Thoracic aorta (tissue), 2 donors: Measurements from ENCODE around the gene DRG2. TPM values are rescaled to one million over a fixed set of nuclear protein-coding genes. Genes with fewer than 3 reads are reported as not detected.

Experiments used
- ATAC-seq: fragments of 150-250 bp; one replicate; pipeline ENCODE4 v1.8.0; 2017; ENCODE audit warnings: low read depth; ENCODE audit not compliant: insufficient number of reproducible peaks, low FRiP score
- DNase-seq: peaks from one replicate; pipeline ENCODE4 v3.0.0-alpha.2; 2020; ENCODE audit warnings: low spot score
- H3K27ac ChIP-seq, 2 donors: fragments of 200-600 bp; sonication (generic); 1 replicate in 1 of 2; 2 replicates in 1 of 2; pipeline ENCODE4 v1.5.1; 2016; ENCODE audit warnings: mild to moderate bottlenecking in 2 of 2, moderate library complexity in 2 of 2
- H3K27me3 ChIP-seq: fragments of 200-600 bp; sonication (generic); replicated peaks from 2 replicates; pipeline ENCODE4 v1.6.0; 2016; ENCODE audit warnings: mild to moderate bottlenecking; ENCODE audit not compliant: insufficient read depth
- H3K36me3 ChIP-seq: fragments of 200-600 bp; sonication (generic); one replicate; pipeline ENCODE4 v1.5.1; 2016
- H3K4me1 ChIP-seq, 2 donors: fragments of 200-600 bp; sonication (generic); 1 replicate in 1 of 2; 2 replicates in 1 of 2; pipeline versions ENCODE4 v1.5.1 to v1.6.0; 2016; ENCODE audit warnings: low read depth in 2 of 2, mild to moderate bottlenecking in 1 of 2; ENCODE audit not compliant: control insufficient read depth in 1 of 2
- H3K4me3 ChIP-seq: fragments of 200-600 bp; sonication (generic); 2 replicates; pipeline ENCODE4 v1.5.1; 2016; ENCODE audit warnings: mild to moderate bottlenecking
- H3K9me3 ChIP-seq: fragments of 200-600 bp; sonication (generic); 2 replicates; pipeline ENCODE4 v1.5.1; 2016
- CTCF ChIP-seq: fragments of 200-600 bp; sonication (generic); IDR thresholded peaks from one replicate; pipeline ENCODE4 v1.5.1; 2019; ENCODE audit warnings: antibody characterized with exemption
- total RNA-seq, 2 donors: library from RNA; depleted of rRNA; stranded (reverse); fragments of >200 nt; gene quantifications; one replicate each; pipeline versions ENCODE4 v1.1.0 to v1.2.3, GENCODE V29; 2016

Gene DRG2
- total RNA-seq, 2 donors from 2014 or later: 42.3 to 55.6 TPM

- DNase-seq: no peak
- ATAC-seq: no peak
- no peak overlapping the region for H3K4me3 ChIP-seq
- peaks cover 4 to 19% of the 10 kb centered on the region in 2 donors for H3K4me1 ChIP-seq
- no peaks in the 10 kb centered on the region for H3K27me3 ChIP-seq
- no peaks in the 10 kb centered on the region for H3K36me3 ChIP-seq
- TF ChIP-seq CTCF: no peak
- no peak overlapping the region for H3K27ac ChIP-seq
- H3K9me3 ChIP-seq: no peaks in the 10 kb centered on the region
These were observed 68.6 kb downstream of the DRG2 start for GRCh38 chr17:18156171-18156975.

GRCh38 chr17:18156976-18157280 lies 69.2 kb downstream of the DRG2 start:
- no peak overlapping the region for H3K4me3 ChIP-seq
- DNase-seq (no peak), ATAC-seq (no peak)
- no peak overlapping the region for H3K27ac ChIP-seq
- no peaks in the 10 kb centered on the region for H3K36me3 ChIP-seq
- no peaks in the 10 kb centered on the region for H3K9me3 ChIP-seq
- peaks cover 4 to 19% of the 10 kb centered on the region in 2 donors for H3K4me1 ChIP-seq
- no peaks in the 10 kb centered on the region for H3K27me3 ChIP-seq
- no peak for TF ChIP-seq CTCF

Other genes starting within 250 kb of the DRG2 start
- 100 to 1,000 TPM in 1 of 2 donors, 10 to 100 TPM in 1; 63.4 to 185 TPM for gene TOM1L2, start 115.5 kb upstream of the DRG2 start, total RNA-seq
- gene DRC3, start 115.1 kb upstream of the DRG2 start, total RNA-seq: 1 to 10 TPM in 1 of 2 donors, under 1 TPM in 1; 0.27 to 2.3 TPM
- gene ATPAF2, start 48.8 kb upstream of the DRG2 start, total RNA-seq: 10 to 100 TPM; 11.8 to 19.0 TPM
- gene GID4, start 48.5 kb upstream of the DRG2 start, total RNA-seq: 10 to 100 TPM; 13.5 to 16.4 TPM
- gene MYO15A, start 20.8 kb downstream of the DRG2 start, total RNA-seq: 1 to 10 TPM; 2.3 to 6.1 TPM
- 100 to 1,000 TPM in 1 of 2 donors, 10 to 100 TPM in 1; 89.6 to 105 TPM for gene ALKBH5, start 95.9 kb downstream of the DRG2 start, total RNA-seq
- gene LLGL1, start 137.7 kb downstream of the DRG2 start, total RNA-seq: 10 to 100 TPM; 17.1 to 30.3 TPM
- gene FLII, start 170.8 kb downstream of the DRG2 start, total RNA-seq: 100 to 1,000 TPM; 309 to 312 TPM
- 10 to 100 TPM; 31.7 to 33.8 TPM for gene MIEF2, start 172.7 kb downstream of the DRG2 start, total RNA-seq
- gene TOP3A, start 227.0 kb downstream of the DRG2 start, total RNA-seq: 10 to 100 TPM; 33.4 to 54.6 TPM
- 10 to 100 TPM; 12.6 to 21.5 TPM for gene SMCR8, start 227.3 kb downstream of the DRG2 start, total RNA-seq